Testis (tissue), 3 donors: ENCODE measurements around the gene GPR137. TPM values are rescaled to one million over a fixed set of nuclear protein-coding genes. Genes with fewer than 3 reads are reported as not detected.
"Not testable (repeated sequence)": the region's sequence is repeated elsewhere in the genome, so short reads cannot be mapped to it uniquely, and the experiment has no call there.

Source experiments
- DNase-seq: peaks from one replicate; pipeline ENCODE4 v3.0.0-alpha.2; 2019
- H3K27ac ChIP-seq, 2 donors: fragments of 200-600 bp; sonication (generic); one replicate each; pipeline ENCODE4 v1.5.1; 2019
- H3K27me3 ChIP-seq: fragments of 200-600 bp; sonication (generic); one replicate; pipeline ENCODE4 v1.5.1; 2019
- H3K36me3 ChIP-seq: fragments of 200-600 bp; sonication (generic); one replicate; pipeline ENCODE4 v1.5.1; 2017; ENCODE audit warnings: low read depth; ENCODE audit errors: missing control alignments
- H3K4me1 ChIP-seq: fragments of 200-600 bp; sonication (generic); one replicate; pipeline ENCODE4 v1.5.1; 2019
- H3K4me3 ChIP-seq, 2 donors: fragments of 200-600 bp; sonication (generic); one replicate each; pipeline ENCODE4 v1.5.1; 2017 to 2019
- H3K9me3 ChIP-seq: fragments of 200-600 bp; sonication (generic); one replicate; pipeline ENCODE4 v1.5.1; 2017
- POLR2A ChIP-seq: fragments of 450-650 bp; IDR thresholded peaks from one replicate; pipeline ENCODE4 v1.6.1; 2017; ENCODE audit warnings: antibody characterized with exemption, mild to moderate bottlenecking, moderate library complexity
- WGBS, 2 donors: methylation state at CpG; one replicate each; pipeline ENCODE4 v1.1.5; 2018; 5-methylcytosine and 5-hydroxymethylcytosine counted together
- intact Hi-C: fragments of 100-400 bp; cut with DNase I; formaldehyde crosslinking; loops from one replicate; pipeline ENCODE4 v1.15.1; 2023; ENCODE audit warnings: low total_unique reads
- polyA plus RNA-seq: library from polyadenylated mRNA; stranded (reverse); fragments of 350-450 nt; fragmentation: Illumina TruSeq; extraction: RNeasy Lipid Tissue Mini Kit (QIAGEN cat#74804); gene quantifications from one replicate; pipeline ENCODE4 v1.2.3, GENCODE V29; 2014; ENCODE audit warnings: low read depth, low replicate concordance; ENCODE audit not compliant: insufficient read depth
- total RNA-seq, 2 donors: library from RNA; depleted of rRNA; stranded (reverse); fragments of >200 nt; gene quantifications; one replicate each; pipeline ENCODE4 v1.2.3, GENCODE V29; 2016
- TF ChIP-seq, protein P1 (sequence below), 3 experiments: fragments of 450-650 bp in 2 of 3; fragments of 200-600 bp in 1 of 3; sonication (generic) in 1 of 3; IDR thresholded peaks; one replicate each; pipeline ENCODE4 v1.5.1; 2016 to 2019; ENCODE audit warnings: antibody characterized with exemption in 3 of 3, mild to moderate bottlenecking in 2 of 3, moderate library complexity in 1 of 3

GPR137 gene
- total and polyA plus RNA-seq, 3 donors from 2014 or later: 204 to 390 (median 230) TPM

GRCh38 chr11:64320556-64320955 is 34.9 kb downstream of the GPR137 start:
- TF ChIP-seq, protein P1, sequence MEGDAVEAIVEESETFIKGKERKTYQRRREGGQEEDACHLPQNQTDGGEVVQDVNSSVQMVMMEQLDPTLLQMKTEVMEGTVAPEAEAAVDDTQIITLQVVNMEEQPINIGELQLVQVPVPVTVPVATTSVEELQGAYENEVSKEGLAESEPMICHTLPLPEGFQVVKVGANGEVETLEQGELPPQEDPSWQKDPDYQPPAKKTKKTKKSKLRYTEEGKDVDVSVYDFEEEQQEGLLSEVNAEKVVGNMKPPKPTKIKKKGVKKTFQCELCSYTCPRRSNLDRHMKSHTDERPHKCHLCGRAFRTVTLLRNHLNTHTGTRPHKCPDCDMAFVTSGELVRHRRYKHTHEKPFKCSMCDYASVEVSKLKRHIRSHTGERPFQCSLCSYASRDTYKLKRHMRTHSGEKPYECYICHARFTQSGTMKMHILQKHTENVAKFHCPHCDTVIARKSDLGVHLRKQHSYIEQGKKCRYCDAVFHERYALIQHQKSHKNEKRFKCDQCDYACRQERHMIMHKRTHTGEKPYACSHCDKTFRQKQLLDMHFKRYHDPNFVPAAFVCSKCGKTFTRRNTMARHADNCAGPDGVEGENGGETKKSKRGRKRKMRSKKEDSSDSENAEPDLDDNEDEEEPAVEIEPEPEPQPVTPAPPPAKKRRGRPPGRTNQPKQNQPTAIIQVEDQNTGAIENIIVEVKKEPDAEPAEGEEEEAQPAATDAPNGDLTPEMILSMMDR (IDR thresholded peaks at IDR 0.05): no peak
- no peak for TF ChIP-seq POLR2A
- DNase-seq: no peak
- Histone ChIP-seq H3K27ac (peak overlapping the region in 1 of 2 donors; percentile 31), H3K4me3 (no peak overlapping the region), H3K4me1 (peaks cover 9% of the 10 kb centered on the region), H3K9me3 (no peaks in the 10 kb centered on the region), H3K27me3 (no peaks in the 10 kb centered on the region), H3K36me3 (no peaks in the 10 kb centered on the region)
- 92 to 94% methylated on average over 6 to 7 of the region's 7 CpGs for WGBS, 2 donors
- intact Hi-C loops: no loop called here

DNA sequence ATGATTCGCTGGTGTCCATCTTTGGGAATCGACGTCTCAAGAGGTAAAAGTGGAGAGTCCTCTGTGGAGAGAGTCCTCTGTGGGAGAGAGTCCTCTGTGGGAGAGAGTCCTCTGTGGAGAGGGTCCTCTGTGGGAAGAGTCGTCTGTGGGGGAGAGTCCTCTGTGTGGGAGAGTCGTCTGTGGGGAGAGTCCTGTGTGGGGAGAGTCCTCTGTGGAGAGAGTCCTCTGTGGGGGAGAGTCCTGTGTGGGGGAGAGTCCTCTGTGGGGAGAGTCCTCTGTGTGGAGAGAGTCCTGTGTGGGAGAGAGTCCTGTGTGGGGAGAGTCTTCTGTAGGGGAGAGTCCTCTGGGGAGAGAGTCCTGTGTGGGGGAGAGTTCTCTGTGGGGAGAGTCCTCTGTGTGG is 35.4 kb downstream of the GPR137 start:
- 70 to 84% methylated on average over 5 of the region's 5 CpGs for WGBS, 2 donors
- Histone ChIP-seq H3K4me3 (no peak overlapping the region), H3K4me1 (peaks cover 9% of the 10 kb centered on the region), H3K27me3 (no peaks in the 10 kb centered on the region), H3K36me3 (no peaks in the 10 kb centered on the region), H3K9me3 (no peaks in the 10 kb centered on the region), H3K27ac (peak overlapping the region in 1 of 2 donors; percentile 31)
- no peak for DNase-seq
- intact Hi-C loops: no loop called here
- TF ChIP-seq POLR2A: no peak
- TF ChIP-seq, protein P1 (IDR thresholded peaks at IDR 0.05): no peak

DNA sequence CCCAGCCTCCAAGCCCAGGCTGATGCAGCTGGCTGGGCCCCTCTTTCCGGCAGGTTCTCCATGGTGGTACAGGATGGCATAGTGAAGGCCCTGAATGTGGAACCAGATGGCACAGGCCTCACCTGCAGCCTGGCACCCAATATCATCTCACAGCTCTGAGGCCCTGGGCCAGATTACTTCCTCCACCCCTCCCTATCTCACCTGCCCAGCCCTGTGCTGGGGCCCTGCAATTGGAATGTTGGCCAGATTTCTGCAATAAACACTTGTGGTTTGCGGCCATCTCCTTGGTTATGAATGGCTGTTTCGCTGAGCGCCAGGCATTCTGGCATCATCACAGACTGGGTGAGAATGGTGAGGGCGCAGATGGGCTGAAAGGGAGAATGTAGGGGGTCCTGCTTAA is 35.9 kb downstream of the GPR137 start:
- WGBS, 2 donors: 95% methylated on average over 5 of the region's 5 CpGs

DNA sequence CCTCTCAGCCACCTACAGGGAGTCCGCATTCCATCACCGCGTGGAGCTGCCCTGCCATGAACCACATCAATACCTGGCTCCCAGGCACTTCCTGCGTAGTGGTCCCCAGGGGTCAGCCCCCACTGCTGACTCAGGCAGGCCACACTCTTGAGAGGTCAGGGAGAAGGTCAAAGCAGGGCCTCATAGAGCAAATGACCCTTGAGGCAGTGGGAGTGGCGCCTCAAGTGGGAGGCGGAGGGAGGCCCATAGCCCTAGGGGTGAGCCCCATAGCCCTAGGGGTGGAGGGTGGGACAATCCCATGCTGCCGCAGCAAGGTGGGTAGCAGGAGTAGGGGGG is 37.2 kb downstream of the GPR137 start:
- intact Hi-C loops: no loop called here
- Histone ChIP-seq H3K27ac (no peak overlapping the region), H3K9me3 (no peaks in the 10 kb centered on the region), H3K4me3 (no peak overlapping the region), H3K27me3 (no peaks in the 10 kb centered on the region), H3K4me1 (peaks cover 9% of the 10 kb centered on the region), H3K36me3 (no peaks in the 10 kb centered on the region)
- DNase-seq: no peak
- no peak for TF ChIP-seq POLR2A
- TF ChIP-seq, protein P1 (IDR thresholded peaks at IDR 0.05): no peak
- WGBS, 2 donors: 84 to 88% methylated on average over 5 to 7 of the region's 7 CpGs

More for the DNA sequence above, 35.9 kb downstream of the GPR137 start:
- H3K4me3 ChIP-seq: no peak overlapping the region
- no peak for DNase-seq
- TF ChIP-seq, protein P1 (IDR thresholded peaks at IDR 0.05): no peak
- no peaks in the 10 kb centered on the region for H3K36me3 ChIP-seq
- H3K9me3 ChIP-seq: no peaks in the 10 kb centered on the region
- no peaks in the 10 kb centered on the region for H3K27me3 ChIP-seq
- H3K27ac ChIP-seq: peak overlapping the region in 1 of 2 donors; percentile 31
- intact Hi-C loops: no loop called here
- H3K4me1 ChIP-seq: peaks cover 9% of the 10 kb centered on the region

DNA sequence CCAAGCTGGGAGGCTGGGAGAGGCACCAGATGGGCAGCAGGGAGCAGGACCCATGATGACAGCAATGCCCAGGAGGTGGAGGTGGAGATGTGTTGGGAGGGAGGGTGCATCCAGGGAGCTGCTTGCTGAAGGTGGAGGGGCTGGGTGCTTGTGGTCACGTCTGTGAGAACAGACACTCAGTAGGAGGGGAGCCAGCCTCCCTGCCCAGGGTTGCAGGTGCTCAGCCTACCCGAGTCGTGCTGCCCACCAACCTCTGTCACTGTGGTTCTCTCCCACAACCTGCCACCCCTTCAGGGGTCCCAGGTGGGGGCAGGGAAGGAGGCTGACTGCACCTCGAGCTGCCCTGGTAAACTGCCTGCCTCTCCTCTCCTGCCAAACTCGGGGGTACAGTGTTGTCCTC is 37.7 kb downstream of the GPR137 start:
- intact Hi-C loops: no loop called here
- peaks cover 9% of the 10 kb centered on the region for H3K4me1 ChIP-seq
- TF ChIP-seq POLR2A: no peak
- TF ChIP-seq, protein P1 (IDR thresholded peaks at IDR 0.05): no peak
- no peaks in the 10 kb centered on the region for H3K27me3 ChIP-seq
- H3K9me3 ChIP-seq: no peaks in the 10 kb centered on the region
- 77 to 84% methylated on average over 2 to 5 of the region's 5 CpGs for WGBS, 2 donors
- no peak overlapping the region for H3K27ac ChIP-seq
- no peak for DNase-seq
- H3K4me3 ChIP-seq: no peak overlapping the region
- no peaks in the 10 kb centered on the region for H3K36me3 ChIP-seq

DNA sequence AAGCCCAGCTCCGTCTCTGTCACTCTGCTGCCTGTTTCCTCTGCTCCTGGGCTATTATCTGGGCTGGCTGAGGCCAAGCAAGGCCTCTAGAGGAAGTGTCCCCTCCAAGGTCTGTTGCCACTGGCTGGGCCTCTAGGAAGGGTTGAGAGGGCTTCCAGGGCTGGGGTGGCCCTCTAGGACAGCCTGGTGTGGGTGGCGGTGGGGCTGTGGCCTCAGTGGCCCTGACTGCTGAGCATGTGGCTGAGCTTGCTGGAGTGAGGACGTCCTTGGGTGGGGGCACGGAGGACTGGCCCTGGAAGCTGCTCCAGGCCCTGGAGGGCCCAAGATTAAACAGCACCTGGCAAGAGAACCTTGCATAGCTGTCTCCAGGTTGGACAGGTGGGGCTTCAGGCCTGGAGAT is 38.3 kb downstream of the GPR137 start:
- intact Hi-C loops, H3K27me3 ChIP-seq, H3K9me3 ChIP-seq, H3K36me3 ChIP-seq, H3K27ac ChIP-seq, H3K4me1 ChIP-seq, H3K4me3 ChIP-seq, DNase-seq: not testable (repeated sequence)
- WGBS, 2 donors: 85 to 100% methylated on average over 2 to 4 of the region's 4 CpGs
